ENCODE measurements around the gene ST3GAL4. TPM values are rescaled to one million over a fixed set of nuclear protein-coding genes. Genes with fewer than 3 reads are reported as not detected.
A peak's percentile ranks its signal among the peaks of the same experiment; 100 is the strongest.

ST3GAL4 gene
- total and polyA plus RNA-seq, 9 of the 15 experiments (the other 6 are each of a cell fraction or from before 2014, with no cell fraction given) = 0.27 to 22.9 (median 10.5) TPM

DNA sequence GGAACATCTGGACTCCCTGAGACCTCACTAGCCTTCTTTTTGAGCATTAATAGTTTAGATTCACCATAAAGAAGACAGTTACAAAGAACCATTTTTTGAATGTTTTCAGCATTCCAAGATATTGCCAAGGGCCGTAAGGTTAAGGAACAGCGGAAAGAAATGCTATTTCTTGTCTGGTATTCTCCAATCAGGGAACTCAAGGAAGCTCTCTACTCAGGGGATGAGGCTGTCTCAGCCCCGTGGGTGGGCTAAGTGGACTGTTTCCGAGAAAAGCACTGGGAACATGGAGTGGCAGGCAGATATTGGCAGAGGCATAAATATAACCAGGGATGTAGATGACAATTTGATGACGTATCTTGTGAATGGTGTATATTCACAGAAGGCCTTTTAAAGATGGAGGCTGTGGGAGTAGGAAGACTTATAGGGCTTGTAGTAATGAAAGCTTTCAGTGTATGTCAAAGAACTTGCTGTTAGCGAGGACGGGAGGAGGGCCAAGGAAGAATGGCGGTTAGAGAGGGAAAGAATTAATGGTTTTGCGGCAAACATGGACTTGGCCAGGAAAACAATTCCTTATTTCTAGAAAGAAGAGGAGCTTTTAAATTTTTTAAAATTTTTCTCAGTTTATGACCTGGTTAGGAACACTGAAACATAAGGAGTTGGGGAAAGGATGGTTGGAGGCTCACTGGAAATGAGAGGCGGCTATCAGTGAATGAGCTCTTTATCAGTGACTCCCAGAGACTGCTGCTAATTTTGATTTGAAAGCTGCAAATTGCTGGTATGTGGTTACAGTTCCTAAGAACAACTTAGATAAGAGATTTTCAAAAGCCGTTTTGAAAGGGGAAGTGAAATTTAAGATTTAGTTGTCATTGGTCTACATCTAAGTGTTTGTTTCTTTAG, 64.6 kb downstream of the ST3GAL4 start (continued):
- peak; percentile 68; the same call in 1 of the 2 replicates for TF ChIP-seq KHSRP (IDR thresholded peaks at IDR 0.05)
- TF ChIP-seq, protein P1, sequence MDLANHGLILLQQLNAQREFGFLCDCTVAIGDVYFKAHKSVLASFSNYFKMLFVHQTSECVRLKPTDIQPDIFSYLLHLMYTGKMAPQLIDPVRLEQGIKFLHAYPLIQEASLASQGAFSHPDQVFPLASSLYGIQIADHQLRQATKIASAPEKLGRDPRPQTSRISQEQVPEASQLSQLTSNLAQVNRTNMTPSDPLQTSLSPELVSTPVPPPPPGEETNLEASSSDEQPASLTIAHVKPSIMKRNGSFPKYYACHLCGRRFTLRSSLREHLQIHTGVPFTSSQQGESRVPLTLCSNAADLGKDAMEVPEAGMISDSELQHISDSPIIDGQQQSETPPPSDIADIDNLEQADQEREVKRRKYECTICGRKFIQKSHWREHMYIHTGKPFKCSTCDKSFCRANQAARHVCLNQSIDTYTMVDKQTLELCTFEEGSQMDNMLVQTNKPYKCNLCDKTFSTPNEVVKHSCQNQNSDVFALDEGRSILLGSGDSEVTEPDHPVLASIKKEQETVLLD (IDR thresholded peaks at IDR 0.05) = no peak
- TF ChIP-seq ILF3 (IDR thresholded peaks at IDR 0.05; ENCODE audit: borderline replicate concordance) = peak; percentile 36; the same call in 1 of the 2 replicates
- TF ChIP-seq TARDBP (IDR thresholded peaks at IDR 0.05) = peak; percentile 88; the same call in 1 of the 2 replicates
- TF ChIP-seq POLR2AphosphoS5 (IDR thresholded peaks at IDR 0.05; ENCODE audit: control insufficient read depth, insufficient read depth, low read depth, low read length) = peak; percentile 98
- TF ChIP-seq, protein P2, sequence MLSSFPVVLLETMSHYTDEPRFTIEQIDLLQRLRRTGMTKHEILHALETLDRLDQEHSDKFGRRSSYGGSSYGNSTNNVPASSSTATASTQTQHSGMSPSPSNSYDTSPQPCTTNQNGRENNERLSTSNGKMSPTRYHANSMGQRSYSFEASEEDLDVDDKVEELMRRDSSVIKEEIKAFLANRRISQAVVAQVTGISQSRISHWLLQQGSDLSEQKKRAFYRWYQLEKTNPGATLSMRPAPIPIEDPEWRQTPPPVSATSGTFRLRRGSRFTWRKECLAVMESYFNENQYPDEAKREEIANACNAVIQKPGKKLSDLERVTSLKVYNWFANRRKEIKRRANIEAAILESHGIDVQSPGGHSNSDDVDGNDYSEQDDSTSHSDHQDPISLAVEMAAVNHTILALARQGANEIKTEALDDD (IDR thresholded peaks at IDR 0.05) = peak; percentile 44; the same call in 1 of the 2 replicates
- peak; percentile 98 for TF ChIP-seq EP300 (IDR thresholded peaks at IDR 0.05; ENCODE audit: low read length)
- TF ChIP-seq ZNF324 (CRISPR knock-in tag; IDR thresholded peaks at IDR 0.05) = peak; percentile 84
- no peak for TF ChIP-seq NR2C1 (IDR thresholded peaks at IDR 0.05)
- TF ChIP-seq NR2C1 (tag; IDR thresholded peaks at IDR 0.05) = peak; percentile 44; the same call in 1 of the 2 replicates
- no peak for TF ChIP-seq ZZZ3 (IDR thresholded peaks at IDR 0.05)
- TF ChIP-seq, protein P3, sequence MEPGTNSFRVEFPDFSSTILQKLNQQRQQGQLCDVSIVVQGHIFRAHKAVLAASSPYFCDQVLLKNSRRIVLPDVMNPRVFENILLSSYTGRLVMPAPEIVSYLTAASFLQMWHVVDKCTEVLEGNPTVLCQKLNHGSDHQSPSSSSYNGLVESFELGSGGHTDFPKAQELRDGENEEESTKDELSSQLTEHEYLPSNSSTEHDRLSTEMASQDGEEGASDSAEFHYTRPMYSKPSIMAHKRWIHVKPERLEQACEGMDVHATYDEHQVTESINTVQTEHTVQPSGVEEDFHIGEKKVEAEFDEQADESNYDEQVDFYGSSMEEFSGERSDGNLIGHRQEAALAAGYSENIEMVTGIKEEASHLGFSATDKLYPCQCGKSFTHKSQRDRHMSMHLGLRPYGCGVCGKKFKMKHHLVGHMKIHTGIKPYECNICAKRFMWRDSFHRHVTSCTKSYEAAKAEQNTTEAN (CRISPR knock-in tag; IDR thresholded peaks at IDR 0.05) = no peak
- peak; percentile 14 for TF ChIP-seq NUFIP1 (IDR thresholded peaks at IDR 0.05; ENCODE audit: partially characterized antibody)
- peak; percentile 94 for TF ChIP-seq PHB2 (IDR thresholded peaks at IDR 0.05; ENCODE audit: low read depth)
- TF ChIP-seq, protein P4, sequence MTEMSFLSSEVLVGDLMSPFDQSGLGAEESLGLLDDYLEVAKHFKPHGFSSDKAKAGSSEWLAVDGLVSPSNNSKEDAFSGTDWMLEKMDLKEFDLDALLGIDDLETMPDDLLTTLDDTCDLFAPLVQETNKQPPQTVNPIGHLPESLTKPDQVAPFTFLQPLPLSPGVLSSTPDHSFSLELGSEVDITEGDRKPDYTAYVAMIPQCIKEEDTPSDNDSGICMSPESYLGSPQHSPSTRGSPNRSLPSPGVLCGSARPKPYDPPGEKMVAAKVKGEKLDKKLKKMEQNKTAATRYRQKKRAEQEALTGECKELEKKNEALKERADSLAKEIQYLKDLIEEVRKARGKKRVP (CRISPR knock-in tag; IDR thresholded peaks at IDR 0.05) = peak; percentile 60; the same call in 1 of the 2 replicates
- no peak for TF ChIP-seq STAG1 (CRISPR knock-in tag; IDR thresholded peaks at IDR 0.05; ENCODE audit: borderline replicate concordance)
- peak; percentile 97 for TF ChIP-seq CC2D1A (IDR thresholded peaks at IDR 0.05)
- TF ChIP-seq, protein P5, sequence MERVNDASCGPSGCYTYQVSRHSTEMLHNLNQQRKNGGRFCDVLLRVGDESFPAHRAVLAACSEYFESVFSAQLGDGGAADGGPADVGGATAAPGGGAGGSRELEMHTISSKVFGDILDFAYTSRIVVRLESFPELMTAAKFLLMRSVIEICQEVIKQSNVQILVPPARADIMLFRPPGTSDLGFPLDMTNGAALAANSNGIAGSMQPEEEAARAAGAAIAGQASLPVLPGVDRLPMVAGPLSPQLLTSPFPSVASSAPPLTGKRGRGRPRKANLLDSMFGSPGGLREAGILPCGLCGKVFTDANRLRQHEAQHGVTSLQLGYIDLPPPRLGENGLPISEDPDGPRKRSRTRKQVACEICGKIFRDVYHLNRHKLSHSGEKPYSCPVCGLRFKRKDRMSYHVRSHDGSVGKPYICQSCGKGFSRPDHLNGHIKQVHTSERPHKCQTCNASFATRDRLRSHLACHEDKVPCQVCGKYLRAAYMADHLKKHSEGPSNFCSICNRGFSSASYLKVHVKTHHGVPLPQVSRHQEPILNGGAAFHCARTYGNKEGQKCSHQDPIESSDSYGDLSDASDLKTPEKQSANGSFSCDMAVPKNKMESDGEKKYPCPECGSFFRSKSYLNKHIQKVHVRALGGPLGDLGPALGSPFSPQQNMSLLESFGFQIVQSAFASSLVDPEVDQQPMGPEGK (CRISPR knock-in tag; IDR thresholded peaks at IDR 0.05; ENCODE audit: borderline replicate concordance) = no peak
- no peak for TF ChIP-seq SREBF2 (CRISPR knock-in tag; IDR thresholded peaks at IDR 0.05)
- TF ChIP-seq CSDE1 (IDR thresholded peaks at IDR 0.05) = peak in 1 of 2 experiments; percentile 22; a peak in 1 of 4 replicates
- TF ChIP-seq BCL6 (CRISPR knock-in tag; IDR thresholded peaks at IDR 0.05) = peak; percentile 71; the same call in 1 of the 2 replicates

Data from K562 (cell line).